Endothelial cell of umbilical vein (primary cell): ENCODE data around the gene COX7A2. TPM values are rescaled to one million over a fixed set of nuclear protein-coding genes. Genes with fewer than 3 reads are reported as not detected.

ENCODE experiments used
- BruUV-seq: library from RNA; stranded (reverse); fragments of 400-500 nt; replicated peaks from 2 replicates; lab custom pipeline; 2021; lab: Mats Ljungman, UMichigan
- CTCF ChIA-PET: fragments of 300-600, 350-600 bp; sonication (Branson Sonifier 250); formaldehyde crosslinking; loops from one replicate; lab custom pipeline; 2021; ENCODE audit warnings: antibody characterized with exemption, inconsistent platforms; lab: Charles Lee
- POLR2A ChIA-PET: fragments of 300-600, 350-600 bp; sonication (Branson Sonifier 250); formaldehyde crosslinking; loops from one replicate; lab custom pipeline; 2021; ENCODE audit warnings: antibody characterized with exemption, inconsistent platforms; lab: Charles Lee
- DNase-seq: peaks from one replicate; pipeline ENCODE4 v3.0.0-alpha.2; 2011; ENCODE audit warnings: low read depth, low spot score
- FAIRE-seq: peaks from 2 replicates; lab custom pipeline; 2011; peaks lifted over from hg19 to GRCh38; lab: Jason Lieb, UNC
- H2AFZ ChIP-seq: 2 replicates; pipeline ENCODE4 v1.6.0; 2012; ENCODE audit warnings: low read depth, low read length, control low read depth, inconsistent platforms
- H3K27ac ChIP-seq: 2 replicates; pipeline ENCODE4 v1.5.1; 2011; ENCODE audit warnings: low read depth, mild to moderate bottlenecking, control low read depth, low read length, moderate library complexity; ENCODE audit not compliant: insufficient read depth
- H3K27me3 ChIP-seq, 2 experiments: 2 replicates each; pipeline versions ENCODE4 v1.6.0 to v1.6.1; 2011; ENCODE audit warnings: low read length in 2 of 2, mixed read lengths in 1 of 2; ENCODE audit not compliant: control insufficient read depth in 2 of 2, insufficient read depth in 2 of 2
- H3K36me3 ChIP-seq, 2 experiments: 2 replicates in 1 of 2; 3 replicates in 1 of 2; pipeline ENCODE4 v1.5.1; 2011; ENCODE audit warnings: low read length in 2 of 2, mild to moderate bottlenecking in 1 of 2, moderate library complexity in 1 of 2; ENCODE audit not compliant: control insufficient read depth in 2 of 2, insufficient read depth in 2 of 2; ENCODE audit errors: extremely low read depth in 1 of 2
- H3K4me1 ChIP-seq: 3 replicates; pipeline ENCODE4 v1.5.1; 2011; ENCODE audit warnings: mild to moderate bottlenecking, low read length; ENCODE audit not compliant: control insufficient read depth, insufficient read depth; ENCODE audit errors: extremely low read depth
- H3K4me2 ChIP-seq: 2 replicates; pipeline ENCODE4 v1.6.1; 2011; ENCODE audit warnings: low read length, control low read depth, mixed read lengths; ENCODE audit not compliant: insufficient read depth
- H3K4me3 ChIP-seq, 3 experiments: fragments of 200-600 bp in 1 of 3; sonication (generic), shearing (Covaris generic) in 1 of 3; replicated peaks in 1 of 3; 2 replicates each; pipeline ENCODE4 v1.5.1; 2011 to 2016; ENCODE audit warnings: control low read depth in 3 of 3, low read length in 3 of 3, mild to moderate bottlenecking in 2 of 3, inconsistent platforms in 1 of 3, low read depth in 1 of 3, moderate library complexity in 1 of 3; ENCODE audit not compliant: insufficient read depth in 1 of 3
- H3K79me2 ChIP-seq: 2 replicates; pipeline ENCODE4 v1.6.0; 2012; ENCODE audit warnings: low read length, inconsistent platforms; ENCODE audit not compliant: control insufficient read depth, insufficient read depth
- H3K9ac ChIP-seq: replicated peaks from 2 replicates; pipeline ENCODE3; 2011; ENCODE audit warnings: low read length, control low read depth; ENCODE audit not compliant: insufficient read depth; ENCODE audit errors: extremely low read depth
- H3K9me1 ChIP-seq: replicated peaks from 3 replicates; pipeline ENCODE4 v1.6.0; 2011; ENCODE audit warnings: mild to moderate bottlenecking, low read length; ENCODE audit not compliant: control insufficient read depth, insufficient read depth; ENCODE audit errors: extremely low read depth
- H3K9me3 ChIP-seq: replicated peaks from 2 replicates; pipeline ENCODE4 v1.5.1; 2012; ENCODE audit warnings: low read length, inconsistent platforms; ENCODE audit not compliant: control insufficient read depth, insufficient read depth
- H4K20me1 ChIP-seq: replicated peaks from 2 replicates; pipeline ENCODE3; 2011; ENCODE audit warnings: mild to moderate bottlenecking, low read length; ENCODE audit not compliant: control insufficient read depth, insufficient read depth; ENCODE audit errors: extremely low read depth
- CTCF ChIP-seq, 2 donors: IDR thresholded peaks; 1 replicate in 1 of 2; 2 replicates in 1 of 2; pipeline ENCODE4 v1.5.1; 2011; ENCODE audit warnings: low read length in 2 of 2, mild to moderate bottlenecking in 2 of 2, moderate library complexity in 2 of 2, control low read depth in 1 of 2, inconsistent platforms in 1 of 2, low read depth in 1 of 2; ENCODE audit not compliant: insufficient read depth in 1 of 2; ENCODE audit errors: extremely low read depth in 1 of 2
- EZH2 ChIP-seq: IDR thresholded peaks from 2 replicates; pipeline ENCODE4 v1.6.1; 2012; ENCODE audit warnings: borderline replicate concordance, low read depth, mild to moderate bottlenecking, moderate library complexity, low read length, inconsistent platforms; ENCODE audit not compliant: severe bottlenecking
- GATA2 ChIP-seq: IDR thresholded peaks from 2 replicates; pipeline ENCODE4 v1.7.0; 2011; ENCODE audit warnings: low read depth, mild to moderate bottlenecking, moderate library complexity, mixed read lengths, low read length; ENCODE audit not compliant: insufficient read length, insufficient read depth
- JUN ChIP-seq: IDR thresholded peaks from 2 replicates; pipeline ENCODE4 v1.6.1; 2011; ENCODE audit warnings: borderline replicate concordance, low read depth; ENCODE audit not compliant: insufficient read length, insufficient read depth
- MAX ChIP-seq: IDR thresholded peaks from 2 replicates; pipeline ENCODE4 v1.6.1; 2011; ENCODE audit not compliant: insufficient read depth, insufficient read length
- MYC ChIP-seq: IDR thresholded peaks from one replicate; pipeline ENCODE4 v1.6.1; 2011; ENCODE audit warnings: mild to moderate bottlenecking, low read depth, low read length
- POLR2AphosphoS5 ChIP-seq: IDR thresholded peaks from 2 replicates; pipeline ENCODE4 v1.6.1; 2012; ENCODE audit warnings: low read depth, mild to moderate bottlenecking, control low read depth, low read length, moderate library complexity; ENCODE audit not compliant: insufficient read depth
- dilution Hi-C: fragments of 300-500 bp; cut with MboI; formaldehyde crosslinking; loops from one replicate; pipeline ENCODE4 v1.15.0; 2019; ENCODE audit warnings: low sequenced_read_pairs; ENCODE audit not compliant: extremely low pct_ligation_motif_present
- intact Hi-C: fragments of 100-400 bp; cut with micrococcal nuclease; formaldehyde crosslinking; loops from one replicate; pipeline ENCODE4 v1.10.0; 2022
- polyA plus RNA-seq, 4 experiments: library from polyadenylated mRNA; depleted of rRNA in 3 of 4; stranded (reverse) in 3 of 4; unstranded in 1 of 4; fragments of >200 nt; gene quantifications; 2 replicates each; pipeline versions ENCODE4 v1.2.1 to v1.2.3, GENCODE V29; 2011 to 2012; ENCODE audit warnings: missing spikeins in 1 of 4
- total RNA-seq: library from RNA; stranded (reverse); gene quantifications from 2 replicates; pipeline ENCODE4 v1.2.3, GENCODE V29; 2021

COX7A2 gene
- total and polyA plus RNA-seq, 2 donors (not counting 3 experiments of a cell fraction or from before 2014, with no cell fraction given), result 254 to 426 TPM

- peak overlapping the region; percentile 47 for H3K4me2 ChIP-seq
- peaks cover 3% of the 10 kb centered on the region for H3K4me1 ChIP-seq
- H3K27ac ChIP-seq, result no peak overlapping the region
- BruUV-seq, result no TSS peak
- no peaks in the 10 kb centered on the region for H3K27me3 ChIP-seq
- TF ChIP-seq MYC, result no peak
- no peak for TF ChIP-seq GATA2
- no peak for TF ChIP-seq POLR2AphosphoS5
- TF ChIP-seq CTCF (IDR thresholded peaks at IDR 0.05; ENCODE audit: extremely low read depth in 1 of 2, insufficient read depth in 1 of 2, low read depth in 1 of 2, low read length in 2 of 2), result peak; percentile 55 to 69
- no peak for TF ChIP-seq JUN
- TF ChIP-seq EZH2, result no peak
- TF ChIP-seq MAX, result no peak
- no peaks in the 10 kb centered on the region for H4K20me1 ChIP-seq
- ChIA-PET POLR2A (no interaction called here), CTCF (interaction anchor here (1.2 to 1.7 kb wide), 4 partner anchors 17 to 1497 kb away, joined by 3 to 7 read pairs (median 4); no protein-coding TSS in a partner anchor)
- no peaks in the 10 kb centered on the region for H3K9me3 ChIP-seq
- DNase-seq (peak; percentile 70), FAIRE-seq (peak; percentile 74)
- H3K4me3 ChIP-seq, result no peak overlapping the region
- H2AFZ ChIP-seq, result peak overlapping the region; percentile 20
- dilution Hi-C loops, result no loop called here
- H3K36me3 ChIP-seq, result no peaks in the 10 kb centered on the region
- no peaks in the 10 kb centered on the region for H3K79me2 ChIP-seq
- no peak overlapping the region for H3K9ac ChIP-seq
- intact Hi-C loops, result loop anchor here (1.0 kb wide), 1 partner anchor 19 kb away; no protein-coding TSS in a partner anchor
- no peaks in the 10 kb centered on the region for H3K9me1 ChIP-seq
Observed at GRCh38 chr6:75230484-75231325, 12.9 kb downstream of the COX7A2 start.
